CD4-positive, alpha-beta memory T cell (primary cell): Measurements from ENCODE around the gene RERG. TPM values are rescaled to one million over a fixed set of nuclear protein-coding genes. Genes with fewer than 3 reads are reported as not detected.
"Not testable (repeated sequence)": the region's sequence is repeated elsewhere in the genome, so short reads cannot be mapped to it uniquely, and the experiment has no call there.

ENCODE experiments used
- CTCF ChIA-PET: fragments of 350-600 bp; sonication (Branson Sonifier 250); formaldehyde crosslinking; loops from one replicate; lab custom pipeline; 2021; ENCODE audit warnings: inconsistent platforms; ENCODE audit not compliant: partially characterized antibody; lab: Charles Lee
- POLR2A ChIA-PET: fragments of 350-600 bp; sonication (Branson Sonifier 250); formaldehyde crosslinking; loops from one replicate; lab custom pipeline; 2021; ENCODE audit not compliant: partially characterized antibody; lab: Charles Lee
- DNase-seq, 5 donors: peaks; one replicate each; pipeline versions ENCODE4 v3.0.0 to v3.0.0-alpha.2; 2020 to 2022; ENCODE audit warnings: mixed read lengths in 1 of 5
- H3K27ac ChIP-seq: one replicate; pipeline ENCODE4 v1.7.0; 2013; ENCODE audit warnings: low read depth, low read length
- H3K27me3 ChIP-seq: 2 replicates; pipeline ENCODE4 v1.7.0; 2013; ENCODE audit warnings: mild to moderate bottlenecking, low read length, moderate library complexity; ENCODE audit not compliant: insufficient read depth
- H3K36me3 ChIP-seq: 2 replicates; pipeline ENCODE4 v1.7.0; 2013; ENCODE audit warnings: mild to moderate bottlenecking, low read length, moderate library complexity; ENCODE audit not compliant: insufficient read depth
- H3K4me1 ChIP-seq: 2 replicates; pipeline ENCODE4 v1.7.0; 2013; ENCODE audit warnings: mild to moderate bottlenecking, low read length, moderate library complexity; ENCODE audit not compliant: insufficient read depth
- H3K4me3 ChIP-seq, 2 donors: one replicate each; pipeline ENCODE4 v1.7.0; 2013; ENCODE audit warnings: low read length in 2 of 2, mild to moderate bottlenecking in 1 of 2
- H3K9me3 ChIP-seq, 2 donors: one replicate each; pipeline ENCODE4 v1.7.0; 2013; ENCODE audit warnings: low read length in 2 of 2, control low read depth in 1 of 2; ENCODE audit not compliant: control insufficient read depth in 1 of 2
- H3K27ac Mint-ChIP-seq, 7 donors: one replicate each; pipeline ENCODE4 v1.8.0; 2020 to 2021; ENCODE audit warnings: mixed read lengths in 7 of 7, mild to moderate bottlenecking in 6 of 7, inconsistent platforms in 3 of 7, moderate library complexity in 3 of 7
- H3K27me3 Mint-ChIP-seq, 2 donors: one replicate each; pipeline ENCODE4 v1.8.0; 2020 to 2021; ENCODE audit warnings: mixed read lengths in 2 of 2
- H3K36me3 Mint-ChIP-seq, 2 donors: one replicate each; pipeline ENCODE4 v1.8.0; 2020 to 2021; ENCODE audit warnings: mixed read lengths in 2 of 2, inconsistent platforms in 1 of 2, mild to moderate bottlenecking in 1 of 2
- H3K4me1 Mint-ChIP-seq, 4 donors: one replicate each; pipeline ENCODE4 v1.8.0; 2020 to 2021; ENCODE audit warnings: mixed read lengths in 4 of 4, mild to moderate bottlenecking in 1 of 4
- H3K4me3 Mint-ChIP-seq, 8 donors: one replicate each; pipeline ENCODE4 v1.8.0; 2020 to 2021; ENCODE audit warnings: mixed read lengths in 8 of 8, mild to moderate bottlenecking in 7 of 8, moderate library complexity in 6 of 8, inconsistent platforms in 3 of 8
- H3K9me3 Mint-ChIP-seq, 8 donors: one replicate each; pipeline ENCODE4 v1.8.0; 2020 to 2021; ENCODE audit warnings: mixed read lengths in 8 of 8, mild to moderate bottlenecking in 5 of 8, inconsistent platforms in 3 of 8, moderate library complexity in 1 of 8
- intact Hi-C: fragments of 100-400 bp; cut with micrococcal nuclease; formaldehyde crosslinking; loops from one replicate; pipeline ENCODE4 v1.15.1; 2023
- polyA plus RNA-seq, 2 donors: library from polyadenylated mRNA; unstranded; fragments of 300-500 nt; fragmentation: Illumina TruSeq; gene quantifications; one replicate each; pipeline ENCODE4 v1.2.3, GENCODE V29; 2021
- total RNA-seq, 2 experiments: library from RNA; stranded (reverse); gene quantifications; one replicate each; pipeline ENCODE4 v1.2.3, GENCODE V29; 2021

RERG gene
- total and polyA plus RNA-seq, 4 experiments from 2014 or later, result not detected

- H3K9me3 Mint-ChIP-seq, result no peaks in the 10 kb centered on the region
These were observed 11.7 kb upstream of the RERG start for GRCh38 chr12:15232959-15233358.

GRCh38 chr12:15231493-15231892 lies 10.3 kb upstream of the RERG start:
- Histone ChIP-seq H3K27me3 (no peaks in the 10 kb centered on the region), H3K9me3 (no peaks in the 10 kb centered on the region), H3K27ac (no peak overlapping the region), H3K36me3 (no peaks in the 10 kb centered on the region), H3K4me3 (no peak overlapping the region), H3K4me1 (no peaks in the 10 kb centered on the region)
- H3K27me3 Mint-ChIP-seq, result peaks cover 17 to 19% of the 10 kb centered on the region in 2 donors
- no peak overlapping the region for H3K4me3 Mint-ChIP-seq
- intact Hi-C loops, result no loop called here
- H3K9me3 Mint-ChIP-seq, result no peaks in the 10 kb centered on the region
- CTCF ChIA-PET, result interaction anchor here (1.0 to 5.1 kb wide), 5 partner anchors 11 to 359 kb away, joined by 3 to 60 read pairs (median 4); partner anchors contain the start of gene RERG
- H3K36me3 Mint-ChIP-seq, result no peaks in the 10 kb centered on the region
- no peak overlapping the region for H3K27ac Mint-ChIP-seq
- no peak for DNase-seq
- POLR2A ChIA-PET, result no interaction called here
- H3K4me1 Mint-ChIP-seq, result no peaks in the 10 kb centered on the region

More at GRCh38 chr12:15232959-15233358, 11.7 kb upstream of the RERG start:
- DNase-seq, result no peak
- CTCF ChIA-PET, result interaction anchor here (5.1 kb wide), 1 partner anchor 13 kb away, joined by 60 read pairs; the partner anchor contains the start of gene RERG
- Histone ChIP-seq H3K9me3 (no peaks in the 10 kb centered on the region), H3K27ac (no peak overlapping the region), H3K4me1 (no peaks in the 10 kb centered on the region), H3K27me3 (peaks cover 3% of the 10 kb centered on the region), H3K36me3 (no peaks in the 10 kb centered on the region), H3K4me3 (no peak overlapping the region)
- no peak overlapping the region for H3K27ac Mint-ChIP-seq
- POLR2A ChIA-PET, result interaction anchor here (0.6 kb wide), 1 partner anchor 610 kb away, joined by 3 read pairs; no protein-coding TSS in a partner anchor
- H3K4me3 Mint-ChIP-seq, result no peak overlapping the region
- intact Hi-C loops, result no loop called here
- H3K36me3 Mint-ChIP-seq, result no peaks in the 10 kb centered on the region
- H3K4me1 Mint-ChIP-seq, result no peaks in the 10 kb centered on the region
- peaks cover 15 to 17% of the 10 kb centered on the region in 2 donors for H3K27me3 Mint-ChIP-seq

GRCh38 chr12:15230751-15231150 lies 9.5 kb upstream of the RERG start:
- intact Hi-C loops, result no loop called here
- ChIA-PET POLR2A (no interaction called here), CTCF (interaction anchor here (1.7 to 5.1 kb wide), 3 partner anchors 10 to 360 kb away, joined by 3 to 60 read pairs (median 4); partner anchors contain the start of gene RERG)
- Mint-ChIP-seq H3K27ac (no peak overlapping the region), H3K4me3 (no peak overlapping the region), H3K27me3 (peaks cover 15 to 22% of the 10 kb centered on the region in 2 donors), H3K4me1 (no peaks in the 10 kb centered on the region), H3K36me3 (no peaks in the 10 kb centered on the region), H3K9me3 (no peaks in the 10 kb centered on the region)
- no peaks in the 10 kb centered on the region for H3K9me3 ChIP-seq
- no peak overlapping the region for H3K27ac ChIP-seq
- H3K27me3 ChIP-seq, result no peaks in the 10 kb centered on the region
- no peaks in the 10 kb centered on the region for H3K36me3 ChIP-seq
- DNase-seq, result no peak
- no peak overlapping the region for H3K4me3 ChIP-seq
- no peaks in the 10 kb centered on the region for H3K4me1 ChIP-seq

GRCh38 chr12:15230137-15230536 lies 8.9 kb upstream of the RERG start:
- Mint-ChIP-seq H3K4me1 (no peaks in the 10 kb centered on the region), H3K9me3 (no peaks in the 10 kb centered on the region), H3K27ac (no peak overlapping the region), H3K36me3 (no peaks in the 10 kb centered on the region), H3K27me3 (peaks cover 18 to 22% of the 10 kb centered on the region in 2 donors), H3K4me3 (no peak overlapping the region)
- Histone ChIP-seq H3K27me3 (no peaks in the 10 kb centered on the region), H3K4me1 (no peaks in the 10 kb centered on the region), H3K9me3 (no peaks in the 10 kb centered on the region), H3K4me3 (no peak overlapping the region), H3K36me3 (no peaks in the 10 kb centered on the region), H3K27ac (no peak overlapping the region)
- CTCF ChIA-PET, result interaction anchor here (1.8 to 5.1 kb wide), 2 partner anchors 10 to 17 kb away, joined by 4 to 60 read pairs; partner anchors contain the start of gene RERG
- intact Hi-C loops, result no loop called here
- no peak for DNase-seq
- POLR2A ChIA-PET, result no interaction called here

- Histone ChIP-seq H3K27me3 (peaks cover 4% of the 10 kb centered on the region), H3K4me3 (no peak overlapping the region), H3K9me3 (no peaks in the 10 kb centered on the region), H3K4me1 (no peaks in the 10 kb centered on the region), H3K27ac (no peak overlapping the region), H3K36me3 (no peaks in the 10 kb centered on the region)
- no peaks in the 10 kb centered on the region for H3K36me3 Mint-ChIP-seq
- H3K27me3 Mint-ChIP-seq, result peaks cover 22 to 32% of the 10 kb centered on the region in 2 donors
- H3K27ac Mint-ChIP-seq, result no peak overlapping the region
- H3K9me3 Mint-ChIP-seq, result peaks cover 0 to 2% (median 0%) of the 10 kb centered on the region in 8 donors
- H3K4me1 Mint-ChIP-seq, result peaks cover 0 to 6% (median under 1%) of the 10 kb centered on the region in 4 donors
- H3K4me3 Mint-ChIP-seq, result no peak overlapping the region
- intact Hi-C loops, result no loop called here
- POLR2A ChIA-PET, result no interaction called here
- CTCF ChIA-PET, result interaction anchor here (1.0 kb wide), 1 partner anchor 14 kb away, joined by 3 read pairs; no protein-coding TSS in a partner anchor
- DNase-seq, result peak in 2 of 5 donors; percentile 4 to 9
These were observed 5.9 kb upstream of the RERG start for GRCh38 chr12:15227004-15227679.

GRCh38 chr12:15225863-15226218 lies 4.6 kb upstream of the RERG start:
- not testable (repeated sequence) for H3K27me3 ChIP-seq

GRCh38 chr12:15225136-15225862 lies 4.1 kb upstream of the RERG start:
- Histone ChIP-seq H3K36me3 (no peaks in the 10 kb centered on the region), H3K9me3 (no peaks in the 10 kb centered on the region), H3K4me3 (no peak overlapping the region), H3K27me3 (peaks cover 6% of the 10 kb centered on the region), H3K27ac (no peak overlapping the region), H3K4me1 (peaks cover 10% of the 10 kb centered on the region)
- Mint-ChIP-seq H3K4me3 (no peak overlapping the region), H3K27ac (no peak overlapping the region), H3K9me3 (peaks cover 0 to 2% (median 0%) of the 10 kb centered on the region in 8 donors), H3K36me3 (no peaks in the 10 kb centered on the region), H3K27me3 (peaks cover 25 to 39% of the 10 kb centered on the region in 2 donors), H3K4me1 (peaks cover 2 to 14% (median 8%) of the 10 kb centered on the region in 4 donors)
- intact Hi-C loops, result no loop called here
- CTCF ChIA-PET, result no interaction called here
- DNase-seq, result no peak
- POLR2A ChIA-PET, result no interaction called here

More at GRCh38 chr12:15225863-15226218, 4.6 kb upstream of the RERG start:
- H3K4me1 ChIP-seq, H3K9me3 ChIP-seq, H3K4me3 Mint-ChIP-seq, H3K36me3 Mint-ChIP-seq, H3K27ac ChIP-seq, H3K9me3 Mint-ChIP-seq, CTCF ChIA-PET, H3K4me3 ChIP-seq, H3K36me3 ChIP-seq, POLR2A ChIA-PET, DNase-seq, H3K27ac Mint-ChIP-seq, intact Hi-C loops: not testable (repeated sequence)
- peaks cover 2 to 11% (median 6%) of the 10 kb centered on the region in 4 donors for H3K4me1 Mint-ChIP-seq
- peaks cover 25 to 36% of the 10 kb centered on the region in 2 donors for H3K27me3 Mint-ChIP-seq
